ENCODE data around the gene ZNF48. TPM values are rescaled to one million over a fixed set of nuclear protein-coding genes. Genes with fewer than 3 reads are reported as not detected.

ZNF48 gene
- total and polyA plus RNA-seq, 11 donors: 3.1 to 11.0 (median 5.9) TPM

DNA sequence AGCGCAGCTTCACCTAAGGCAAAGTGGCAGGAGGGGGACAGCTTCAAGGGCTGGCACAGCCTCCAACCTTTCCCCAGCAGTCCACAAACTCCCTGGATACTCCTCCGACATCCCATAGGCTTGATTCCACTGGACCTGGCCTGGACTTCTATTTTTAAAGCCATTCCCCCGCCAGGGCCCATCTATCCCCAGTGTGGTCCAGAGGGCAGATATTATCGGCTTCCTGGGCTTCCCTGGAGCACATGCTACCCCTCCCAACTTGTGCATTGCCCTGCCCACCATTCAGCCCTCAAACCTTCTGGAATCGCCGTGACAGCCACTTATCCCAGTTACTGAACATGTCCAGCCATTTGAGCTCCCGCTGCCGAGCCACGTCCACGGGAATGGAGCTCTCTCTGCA, 30.0 kb upstream of the ZNF48 start:
- Histone ChIP-seq H3K27me3 (no peaks in the 10 kb centered on the region), H3K4me1 (peaks cover 0 to 48% (median 35%) of the 10 kb centered on the region in 12 donors), H3K9me3 (no peaks in the 10 kb centered on the region), H3K4me3 (no peak overlapping the region), H3K36me3 (peaks cover 0 to 66% (median 40%) of the 10 kb centered on the region in 9 donors), H3K27ac (peak overlapping the region in 6 of 12 donors; percentile 21 to 63 (median 46))
- intact Hi-C loops (cut with DNase I): loop anchor here in 4 of 10 donors (5.0 kb wide), 2 partner anchors 37 to 42 kb away; partner anchors contain the start of gene ZNF771 (in 2 of the 4)
- no peak for TF ChIP-seq POLR2A (IDR thresholded peaks at IDR 0.05)
- TF ChIP-seq, protein P1, sequence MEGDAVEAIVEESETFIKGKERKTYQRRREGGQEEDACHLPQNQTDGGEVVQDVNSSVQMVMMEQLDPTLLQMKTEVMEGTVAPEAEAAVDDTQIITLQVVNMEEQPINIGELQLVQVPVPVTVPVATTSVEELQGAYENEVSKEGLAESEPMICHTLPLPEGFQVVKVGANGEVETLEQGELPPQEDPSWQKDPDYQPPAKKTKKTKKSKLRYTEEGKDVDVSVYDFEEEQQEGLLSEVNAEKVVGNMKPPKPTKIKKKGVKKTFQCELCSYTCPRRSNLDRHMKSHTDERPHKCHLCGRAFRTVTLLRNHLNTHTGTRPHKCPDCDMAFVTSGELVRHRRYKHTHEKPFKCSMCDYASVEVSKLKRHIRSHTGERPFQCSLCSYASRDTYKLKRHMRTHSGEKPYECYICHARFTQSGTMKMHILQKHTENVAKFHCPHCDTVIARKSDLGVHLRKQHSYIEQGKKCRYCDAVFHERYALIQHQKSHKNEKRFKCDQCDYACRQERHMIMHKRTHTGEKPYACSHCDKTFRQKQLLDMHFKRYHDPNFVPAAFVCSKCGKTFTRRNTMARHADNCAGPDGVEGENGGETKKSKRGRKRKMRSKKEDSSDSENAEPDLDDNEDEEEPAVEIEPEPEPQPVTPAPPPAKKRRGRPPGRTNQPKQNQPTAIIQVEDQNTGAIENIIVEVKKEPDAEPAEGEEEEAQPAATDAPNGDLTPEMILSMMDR (IDR thresholded peaks at IDR 0.05): no peak
- 46 to 65% (median 54%) methylated on average over 10 of the region's 10 CpGs for WGBS, 4 donors
- ATAC-seq (peak; percentile 8 to 60 (median 55)), DNase-seq (peak in 1 of 5 donors; percentile 48)

DNA sequence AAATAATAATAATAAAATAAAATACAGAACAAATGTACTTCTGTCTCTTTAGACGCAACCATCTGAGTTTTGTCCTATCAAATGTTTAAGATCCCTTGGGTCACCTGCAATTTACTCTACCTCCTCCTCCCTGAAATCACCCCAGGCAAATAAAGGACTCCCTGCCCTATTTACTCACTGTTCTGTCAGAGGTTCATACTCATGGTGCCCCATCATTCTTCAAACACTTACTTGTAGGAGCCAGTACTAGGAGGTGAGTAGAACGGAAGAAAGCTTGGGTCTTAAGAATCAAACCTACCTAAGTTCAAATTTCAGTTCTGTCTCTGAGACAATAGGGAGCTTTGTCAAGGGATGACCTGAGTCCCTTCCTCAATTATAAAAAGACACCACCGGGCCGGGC, 28.7 kb upstream of the ZNF48 start:
- ATAC-seq (no peak), DNase-seq (no peak)
- Histone ChIP-seq H3K27me3 (no peaks in the 10 kb centered on the region), H3K4me3 (no peak overlapping the region), H3K9me3 (no peaks in the 10 kb centered on the region), H3K27ac (no peak overlapping the region), H3K4me1 (peaks cover 0 to 52% (median 38%) of the 10 kb centered on the region in 12 donors), H3K36me3 (peaks cover 0 to 55% (median 40%) of the 10 kb centered on the region in 9 donors)
- 75 to 85% (median 84%) methylated on average over 4 of the region's 4 CpGs for WGBS, 4 donors
- intact Hi-C loops (cut with DNase I): loop anchor here in 4 of 10 donors (5.0 kb wide), 2 partner anchors 36 to 41 kb away; partner anchors contain the start of gene ZNF771 (in 2 of the 4)
- TF ChIP-seq, protein P1 (IDR thresholded peaks at IDR 0.05): no peak
- no peak for TF ChIP-seq POLR2A (IDR thresholded peaks at IDR 0.05)

DNA sequence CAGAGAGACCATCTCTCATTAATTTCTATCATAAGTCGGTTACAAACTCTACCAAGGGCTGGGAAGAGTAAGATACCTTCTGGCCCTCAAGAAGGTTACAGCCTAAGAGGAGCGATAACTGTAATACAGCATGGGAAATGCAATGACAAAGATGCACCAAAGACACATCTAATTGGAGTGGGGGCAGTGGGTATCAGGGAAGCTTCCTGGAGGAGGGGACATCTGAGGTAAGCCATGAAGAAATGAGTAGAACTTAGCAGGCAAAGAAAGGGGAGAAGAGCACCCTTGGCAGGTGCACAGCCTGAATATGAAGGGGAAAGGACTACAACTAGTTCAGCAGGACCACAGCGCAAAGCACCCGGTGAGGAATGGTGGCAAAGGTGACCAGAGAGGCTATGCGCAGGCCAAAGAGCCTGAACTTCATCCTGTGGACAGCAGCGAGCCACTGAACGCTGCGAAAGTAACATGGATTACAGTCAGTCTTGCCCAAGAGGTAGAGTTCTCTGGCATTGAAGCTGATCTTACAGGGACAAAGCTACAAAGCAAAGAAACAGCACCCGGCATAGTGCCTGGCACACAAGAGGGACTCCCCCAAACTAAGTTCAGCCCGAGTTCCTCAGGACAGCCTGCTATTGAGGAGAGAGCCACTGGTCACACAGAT, 27.7 kb upstream of the ZNF48 start:
- intact Hi-C loops (cut with DNase I): loop anchor here in 5 of 10 donors (1.0 to 5.0 kb wide), 3 partner anchors 11 to 40 kb away; partner anchors contain the start of gene ZNF771 (in 2 of the 5)
- H3K27me3 ChIP-seq: no peaks in the 10 kb centered on the region
- peak overlapping the region in 7 of 12 donors; percentile 78 to 91 (median 81) for H3K27ac ChIP-seq
- TF ChIP-seq, protein P1 (IDR thresholded peaks at IDR 0.05): no peak
- TF ChIP-seq POLR2A (IDR thresholded peaks at IDR 0.05): no peak
- no peaks in the 10 kb centered on the region for H3K9me3 ChIP-seq
- no peak for ATAC-seq
- peak in 1 of 5 donors; percentile 25 for DNase-seq
- peak overlapping the region in 10 of 12 donors; percentile 83 to 99 (median 91) for H3K4me3 ChIP-seq
- H3K36me3 ChIP-seq: peaks cover 0 to 45% (median 32%) of the 10 kb centered on the region in 9 donors
- 64 to 74% (median 66%) methylated on average over 9 to 10 of the region's 10 CpGs for WGBS, 4 donors
- H3K4me1 ChIP-seq: peaks cover 0 to 61% (median 41%) of the 10 kb centered on the region in 12 donors

DNA sequence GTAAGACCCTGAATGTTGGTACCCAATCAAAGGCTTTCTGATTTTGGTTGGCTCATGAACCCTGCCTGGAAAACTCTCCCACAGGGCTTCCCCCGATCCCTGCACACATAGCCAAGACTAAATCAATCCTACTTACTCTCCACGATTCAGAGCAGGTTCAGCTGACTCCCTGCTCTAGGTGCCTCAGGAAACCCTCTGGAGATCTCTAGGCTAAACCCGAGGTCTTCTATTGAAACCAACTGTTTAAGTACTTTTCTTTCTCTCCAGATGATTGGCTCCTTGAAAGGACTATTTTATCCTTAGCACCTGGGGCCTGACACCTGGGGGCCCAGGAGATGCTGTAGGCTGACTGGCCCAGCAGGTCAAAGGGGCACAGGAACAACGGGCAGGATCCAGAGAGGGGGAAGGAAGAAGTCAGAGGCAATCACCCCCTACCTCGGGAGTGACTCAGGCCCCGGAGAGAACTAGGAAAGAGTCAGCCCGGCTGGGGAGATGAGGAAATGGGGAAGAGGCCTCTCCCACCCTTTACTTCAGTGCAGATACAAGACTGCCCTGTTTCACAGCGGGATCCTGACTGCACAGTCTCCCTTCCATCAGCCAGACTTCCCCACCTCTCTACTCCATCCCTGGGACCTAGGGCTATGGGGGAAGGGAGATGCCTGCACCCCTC, 27.0 kb upstream of the ZNF48 start:
- Histone ChIP-seq H3K36me3 (peaks cover 0 to 37% (median 25%) of the 10 kb centered on the region in 9 donors), H3K9me3 (no peaks in the 10 kb centered on the region), H3K27ac (peak overlapping the region in 9 of 12 donors; percentile 14 to 91 (median 81)), H3K27me3 (no peaks in the 10 kb centered on the region), H3K4me1 (peaks cover 0 to 63% (median 42%) of the 10 kb centered on the region in 12 donors), H3K4me3 (peak overlapping the region; percentile 78 to 99 (median 91))
- intact Hi-C loops (cut with DNase I): loop anchor here in 5 of 10 donors (1.0 to 5.0 kb wide), 3 partner anchors 12 to 39 kb away; partner anchors contain the start of gene ZNF771 (in 2 of the 5)
- WGBS, 4 donors: 2 to 4% (median 3%) methylated on average over 7 to 8 of the region's 8 CpGs
- TF ChIP-seq, protein P1 (IDR thresholded peaks at IDR 0.05): no peak
- TF ChIP-seq POLR2A (IDR thresholded peaks at IDR 0.05): no peak
- ATAC-seq: no peak
- peak in 2 of 5 donors; percentile 41 to 48 for DNase-seq

Measured in heart left ventricle (tissue), 16 donors.